ENCODE results near the gene SLC24A3.

SLC24A3 gene

DNA sequence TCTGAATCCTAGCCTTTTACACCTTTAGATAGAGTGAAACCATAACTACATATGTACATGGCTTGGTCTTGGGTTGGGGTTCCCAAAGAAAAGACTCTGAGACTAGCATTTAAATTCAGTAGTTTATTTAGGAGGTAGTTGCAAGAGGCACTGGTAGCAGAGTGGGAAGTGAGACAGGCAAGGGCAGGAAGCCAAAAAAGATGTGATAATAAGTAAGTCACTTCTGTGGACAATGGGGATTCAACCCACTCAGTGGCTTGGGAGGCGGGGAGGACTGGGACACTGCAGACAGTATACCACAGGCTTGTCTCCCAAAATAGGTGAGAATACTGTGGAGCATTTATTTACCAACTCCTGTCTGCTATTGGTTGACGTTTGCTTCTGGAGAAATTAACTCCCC, 131.9 kb downstream of the SLC24A3 start:
- DNase-seq (ENCODE audit: low spot score) = no peak

GRCh38 chr20:19347943-19348456, 135.6 kb downstream of the SLC24A3 start:
- no peak for DNase-seq (ENCODE audit: low spot score)

GRCh38 chr20:19348582-19348981, 136.1 kb downstream of the SLC24A3 start:
- DNase-seq (ENCODE audit: low spot score) = no peak

DNA sequence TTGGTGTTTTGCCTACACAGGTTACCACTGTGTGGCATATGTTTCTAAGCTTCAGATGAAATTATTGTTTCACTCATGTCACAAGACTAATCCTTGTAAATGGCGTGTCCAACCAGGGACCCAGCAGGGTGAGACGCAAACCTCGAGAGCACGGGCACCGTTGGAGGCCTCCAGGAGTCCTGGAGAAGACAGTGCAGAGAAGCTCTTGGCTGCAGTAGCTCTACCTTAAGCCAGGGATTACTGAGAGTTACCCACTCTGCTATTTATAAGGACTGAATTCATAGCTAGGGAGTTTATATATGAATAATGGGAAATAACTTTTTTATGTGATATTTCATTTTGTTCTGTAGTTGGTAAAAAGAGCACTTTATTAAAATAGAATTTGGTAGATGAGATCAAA, 137.4 kb downstream of the SLC24A3 start:
- no peak for DNase-seq (ENCODE audit: low spot score)

- no peak for DNase-seq (ENCODE audit: low spot score)
These were observed 139.1 kb downstream of the SLC24A3 start for GRCh38 chr20:19351542-19351941.

DNA sequence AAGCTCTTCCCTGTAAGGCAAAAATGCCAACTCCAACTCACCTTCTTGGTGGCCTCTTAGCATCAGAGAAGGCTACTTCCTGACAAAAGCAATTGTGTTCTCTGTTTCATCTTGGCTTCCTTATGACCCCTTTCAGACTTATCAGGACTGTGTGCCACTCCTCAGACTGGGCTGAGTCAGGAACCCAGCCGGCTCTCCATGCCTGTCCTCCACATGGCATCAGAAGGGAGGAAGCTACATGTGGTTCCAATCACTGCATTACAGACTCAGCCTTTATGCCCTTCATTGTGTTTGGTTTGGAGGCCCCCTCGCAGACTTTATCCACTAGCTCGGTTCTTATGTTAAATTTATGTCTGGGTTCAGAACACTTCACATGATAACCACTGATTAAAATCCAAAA, 142.5 kb downstream of the SLC24A3 start:
- no peak for DNase-seq (ENCODE audit: low spot score)

GRCh38 chr20:19361790-19362189, 149.3 kb downstream of the SLC24A3 start:
- DNase-seq (ENCODE audit: low spot score) = no peak

DNA sequence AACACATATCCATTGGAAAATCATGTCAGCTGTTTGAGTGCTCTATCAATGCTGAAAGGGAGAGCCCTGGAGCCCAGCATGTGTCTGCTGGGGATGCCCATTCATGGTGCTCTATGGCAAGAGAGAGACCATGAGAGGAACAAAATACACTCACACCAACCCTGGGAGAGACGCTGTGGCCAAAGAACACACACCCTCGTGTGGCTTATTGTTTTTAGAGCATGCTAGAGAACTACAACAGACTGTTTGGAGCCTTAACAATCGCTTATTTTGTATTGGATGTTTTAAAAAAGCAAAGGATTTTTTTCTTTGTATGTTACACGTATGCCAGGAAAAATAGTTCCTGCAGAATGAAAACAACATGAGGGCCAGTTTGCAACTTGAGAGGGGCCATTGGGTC, 151.0 kb downstream of the SLC24A3 start:
- DNase-seq (ENCODE audit: low spot score) = no peak

DNA sequence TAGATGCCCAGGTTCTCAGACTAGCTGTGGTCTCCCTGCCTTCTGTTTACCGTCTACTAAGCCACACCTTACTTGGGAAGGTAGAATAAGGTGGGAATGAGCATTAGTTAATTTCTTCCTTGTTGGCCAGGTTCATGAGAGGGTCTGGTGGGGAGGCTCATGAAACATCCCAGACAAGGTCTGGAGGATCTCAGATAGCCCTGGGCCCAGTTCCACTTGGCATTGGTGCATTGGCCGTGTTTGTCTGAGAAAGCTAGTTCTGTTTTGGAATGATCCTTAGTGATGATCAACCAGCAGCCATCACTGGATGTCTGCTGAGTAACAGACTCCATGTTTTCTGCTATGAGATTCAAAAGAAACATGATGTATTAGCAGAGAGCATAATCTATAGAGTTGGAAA, 155.1 kb downstream of the SLC24A3 start:
- no peak for DNase-seq (ENCODE audit: low spot score)

- no peak for DNase-seq (ENCODE audit: low spot score)
These were observed 155.9 kb downstream of the SLC24A3 start for GRCh38 chr20:19368351-19368750.

DNA sequence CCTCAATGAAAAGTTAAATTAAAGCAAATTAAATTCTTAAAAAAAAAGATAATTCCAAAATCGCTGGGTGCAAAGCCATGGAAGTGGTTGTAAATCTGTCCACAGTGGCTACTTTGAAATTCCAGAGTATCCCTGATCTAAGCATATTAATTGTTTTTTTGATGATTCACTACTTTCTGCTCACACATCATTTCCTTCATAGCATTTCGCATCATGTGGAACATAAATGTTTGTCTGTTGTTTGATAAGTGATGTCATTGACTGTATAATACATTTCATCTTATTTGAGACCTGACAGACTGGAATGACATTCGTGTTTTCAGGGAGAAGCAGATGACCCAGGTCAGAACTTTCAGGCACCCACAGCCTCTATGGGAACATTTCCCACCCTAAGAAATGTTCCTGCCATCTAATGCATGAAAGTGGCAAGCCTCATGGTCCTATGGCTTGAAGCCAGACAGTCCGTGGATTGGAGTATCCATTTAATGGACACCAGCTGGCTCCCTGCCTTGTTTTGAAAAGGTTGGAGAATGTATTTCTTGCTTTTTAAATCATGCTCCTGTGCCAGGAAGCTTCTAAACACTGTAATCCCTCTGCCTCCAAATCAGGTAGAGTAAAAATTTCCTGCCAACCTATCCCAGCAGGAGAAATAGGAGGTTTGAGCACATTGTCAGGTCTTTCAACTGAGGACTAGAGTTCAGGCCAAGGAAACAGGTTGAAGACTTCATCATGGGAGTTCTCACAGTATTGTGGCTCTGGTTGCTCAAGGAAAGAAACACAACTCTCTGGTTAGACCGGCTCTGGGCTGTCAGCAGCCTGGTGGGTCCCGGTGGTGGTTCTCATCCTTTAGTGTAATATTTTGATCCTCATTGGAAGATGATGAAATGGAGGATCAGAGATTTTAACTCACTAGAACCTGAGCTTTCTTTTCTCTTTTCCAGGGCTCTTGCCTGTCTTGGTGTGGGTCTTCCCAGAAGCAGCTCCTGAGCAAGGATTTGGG, 157.9 kb downstream of the SLC24A3 start:
- no peak for DNase-seq (ENCODE audit: low spot score)

GRCh38 chr20:19371112-19371511, 158.7 kb downstream of the SLC24A3 start:
- DNase-seq (ENCODE audit: low spot score) = no peak

DNA sequence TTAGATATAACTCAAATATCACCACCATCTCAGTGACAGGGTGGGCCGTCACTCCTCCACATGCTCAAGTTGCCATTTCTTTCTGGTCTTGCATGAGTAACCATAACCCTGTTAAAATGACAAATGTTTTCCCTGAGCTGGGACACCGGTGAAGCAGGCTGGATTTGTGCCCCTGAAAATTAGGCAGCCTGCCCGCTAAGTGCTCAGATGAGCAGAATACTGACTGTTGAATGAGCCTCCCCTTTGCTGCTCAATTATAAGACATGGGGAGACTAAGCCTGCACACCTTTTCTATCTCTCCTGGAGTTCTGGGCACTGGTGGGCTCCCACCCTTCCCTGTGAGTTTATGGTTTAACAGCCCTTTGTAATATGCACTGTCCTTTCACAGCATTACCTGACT, 161.8 kb downstream of the SLC24A3 start:
- DNase-seq (ENCODE audit: low spot score) = no peak

GRCh38 chr20:19375395-19375794, 163.0 kb downstream of the SLC24A3 start:
- DNase-seq (ENCODE audit: low spot score) = no peak

GRCh38 chr20:19375801-19376200, 163.4 kb downstream of the SLC24A3 start:
- no peak for DNase-seq (ENCODE audit: low spot score)

- DNase-seq (ENCODE audit: low spot score) = no peak
These were observed 164.2 kb downstream of the SLC24A3 start for GRCh38 chr20:19376451-19377229.

GRCh38 chr20:19378058-19378457, 165.6 kb downstream of the SLC24A3 start:
- no peak for DNase-seq (ENCODE audit: low spot score)

- no peak for DNase-seq (ENCODE audit: low spot score)
These were observed 167.8 kb downstream of the SLC24A3 start for GRCh38 chr20:19380211-19380610.

DNA sequence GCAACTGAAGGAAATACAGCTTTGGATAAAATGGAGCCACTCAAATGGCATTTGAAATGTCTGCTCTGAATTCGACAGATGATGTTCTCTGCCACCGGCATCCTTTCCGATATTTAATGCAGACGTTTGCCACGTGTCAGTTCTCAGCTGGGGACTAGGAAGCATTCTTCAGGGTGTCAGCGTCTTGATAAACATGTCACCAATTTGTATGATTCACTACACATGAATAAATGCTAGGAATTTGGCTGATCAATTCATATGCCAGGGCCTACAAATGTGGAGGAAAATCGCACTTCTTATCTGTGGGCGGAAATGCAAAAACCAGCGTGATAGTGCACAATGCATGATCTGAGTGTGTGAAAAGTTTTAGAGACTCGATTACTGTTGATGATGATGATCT, 169.5 kb downstream of the SLC24A3 start:
- no peak for DNase-seq (ENCODE audit: low spot score)

GRCh38 chr20:19382386-19383340, 170.2 kb downstream of the SLC24A3 start:
- no peak for DNase-seq (ENCODE audit: low spot score)

- DNase-seq (ENCODE audit: low spot score) = no peak
These were observed 172.5 kb downstream of the SLC24A3 start for GRCh38 chr20:19384940-19385339.

DNA sequence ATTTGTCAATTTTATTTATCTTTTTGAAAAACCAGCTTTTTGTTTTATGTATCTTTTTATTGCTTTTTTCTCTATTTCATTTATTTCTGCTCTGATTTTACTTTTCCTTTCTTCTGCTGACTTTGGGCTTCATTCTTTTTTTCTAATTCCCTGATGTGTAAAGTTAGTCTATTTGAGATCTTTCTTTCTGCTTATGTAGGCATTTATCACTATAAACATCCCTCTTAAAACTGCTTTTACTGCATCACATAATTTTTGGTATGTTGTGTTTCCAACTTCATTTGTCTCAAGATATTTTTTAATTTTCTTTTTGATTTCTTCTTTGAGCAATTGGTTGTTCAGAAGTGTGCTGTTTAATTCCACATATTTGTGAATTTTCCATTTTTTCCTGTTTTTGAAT, 174.8 kb downstream of the SLC24A3 start:
- no peak for DNase-seq (ENCODE audit: low spot score)
